Measurements from ENCODE around the gene CBY3.
"Not testable (repeated sequence)": the region's sequence is repeated elsewhere in the genome, so short reads cannot be mapped to it uniquely, and the experiment has no call there.

CBY3 gene

GRCh38 chr5:179689212-179689611, 8.4 kb upstream of the CBY3 start:
- H3K79me2 ChIP-seq (ENCODE audit: control insufficient read depth, insufficient read depth, low read length, poor library complexity); H2BK5ac ChIP-seq (ENCODE audit: low read depth, low read length, poor library complexity); H3K23ac ChIP-seq (ENCODE audit: low read length); H3K4me2 ChIP-seq (ENCODE audit: low read length); H3K27me3 ChIP-seq (ENCODE audit: insufficient read depth, low read length); H3K4ac ChIP-seq (ENCODE audit: low read depth, low read length); H3K27ac ChIP-seq (ENCODE audit: low read depth, low read length); H2BK12ac ChIP-seq (ENCODE audit: low read length); H3K4me3 ChIP-seq (ENCODE audit: low read depth, low read length); H3K79me1 ChIP-seq (ENCODE audit: low read length); H4K12ac ChIP-seq (ENCODE audit: low read depth, low read length); H3K9ac ChIP-seq (ENCODE audit: low read length); H3K14ac ChIP-seq (ENCODE audit: low read length); H3K9me3 ChIP-seq (ENCODE audit: insufficient read depth, low read depth, low read length); DNase-seq; H3K18ac ChIP-seq (ENCODE audit: low read length); H2AK5ac ChIP-seq (ENCODE audit: low read length); H4K8ac ChIP-seq (ENCODE audit: low read depth, low read length); H3K4me1 ChIP-seq (ENCODE audit: control insufficient read depth in 1 of 2, insufficient read depth in 2 of 2, low read length in 2 of 2); H3K36me3 ChIP-seq (ENCODE audit: control insufficient read depth in 1 of 2, insufficient read depth in 2 of 2, low read length in 2 of 2); H4K91ac ChIP-seq (ENCODE audit: low read depth, low read length); H2AFZ ChIP-seq (ENCODE audit: insufficient read depth, low read length, poor library complexity); H2BK120ac ChIP-seq (ENCODE audit: insufficient read depth, low read length, poor library complexity): not testable (repeated sequence)
- no CpG with 5 or more reads among the region's 9 CpGs for WGBS (ENCODE audit: extremely low coverage, insufficient coverage, insufficient read length)

GRCh38 chr5:179680014-179680779, 637 bp downstream of the CBY3 start:
- WGBS (ENCODE audit: extremely low coverage, insufficient coverage, insufficient read length), result no CpG with 5 or more reads among the region's 9 CpGs
- Histone ChIP-seq H3K27ac (ENCODE audit: low read depth, low read length) (no peak overlapping the region), H4K12ac (ENCODE audit: low read depth, low read length) (no peak overlapping the region), H3K79me2 (ENCODE audit: control insufficient read depth, insufficient read depth, low read length, poor library complexity) (peaks cover 8% of the 10 kb centered on the region), H2BK120ac (ENCODE audit: insufficient read depth, low read length, poor library complexity) (no peak overlapping the region), H3K79me1 (ENCODE audit: low read length) (peaks cover 7% of the 10 kb centered on the region), H2AK5ac (ENCODE audit: low read length) (no peak overlapping the region), H2BK5ac (ENCODE audit: low read depth, low read length, poor library complexity) (no peak overlapping the region), H3K27me3 (ENCODE audit: insufficient read depth, low read length) (no peaks in the 10 kb centered on the region), H3K4me1 (ENCODE audit: control insufficient read depth in 1 of 2, insufficient read depth in 2 of 2, low read length in 2 of 2) (peaks cover 6 to 14% of the 10 kb centered on the region in 2 experiments), H4K91ac (ENCODE audit: low read depth, low read length) (no peak overlapping the region), H3K23ac (ENCODE audit: low read length) (no peak overlapping the region), H3K14ac (ENCODE audit: low read length) (no peak overlapping the region), H4K8ac (ENCODE audit: low read depth, low read length) (no peak overlapping the region), H3K4ac (ENCODE audit: low read depth, low read length) (no peak overlapping the region), H3K4me2 (ENCODE audit: low read length) (no peak overlapping the region), H2BK12ac (ENCODE audit: low read length) (no peak overlapping the region), H3K36me3 (ENCODE audit: control insufficient read depth in 1 of 2, insufficient read depth in 2 of 2, low read length in 2 of 2) (no peaks in the 10 kb centered on the region), H3K9ac (ENCODE audit: low read length) (no peak overlapping the region), H3K18ac (ENCODE audit: low read length) (no peak overlapping the region), H2AFZ (ENCODE audit: insufficient read depth, low read length, poor library complexity) (no peak overlapping the region), H3K4me3 (ENCODE audit: low read depth, low read length) (no peak overlapping the region), H3K9me3 (ENCODE audit: insufficient read depth, low read depth, low read length) (no peaks in the 10 kb centered on the region)
- no peak for DNase-seq

GRCh38 chr5:179679014-179679674, 1.7 kb downstream of the CBY3 start:
- H2AFZ ChIP-seq (ENCODE audit: insufficient read depth, low read length, poor library complexity), result peak overlapping the region; percentile 74
- H3K18ac ChIP-seq (ENCODE audit: low read length), result peak overlapping the region; percentile 31
- H3K23ac ChIP-seq (ENCODE audit: low read length), result no peak overlapping the region
- H3K14ac ChIP-seq (ENCODE audit: low read length), result peak overlapping the region; percentile 18
- no peak overlapping the region for H3K4ac ChIP-seq (ENCODE audit: low read depth, low read length)
- peak overlapping the region; percentile 92 for H3K4me3 ChIP-seq (ENCODE audit: low read depth, low read length)
- peak overlapping the region; percentile 87 for H3K4me2 ChIP-seq (ENCODE audit: low read length)
- H4K12ac ChIP-seq (ENCODE audit: low read depth, low read length), result peak overlapping the region; percentile 59
- H3K36me3 ChIP-seq (ENCODE audit: control insufficient read depth in 1 of 2, insufficient read depth in 2 of 2, low read length in 2 of 2), result no peaks in the 10 kb centered on the region
- H3K9ac ChIP-seq (ENCODE audit: low read length), result peak overlapping the region; percentile 13
- no peaks in the 10 kb centered on the region for H3K9me3 ChIP-seq (ENCODE audit: insufficient read depth, low read depth, low read length)
- no peaks in the 10 kb centered on the region for H3K27me3 ChIP-seq (ENCODE audit: insufficient read depth, low read length)
- no peak overlapping the region for H3K27ac ChIP-seq (ENCODE audit: low read depth, low read length)
- H3K79me1 ChIP-seq (ENCODE audit: low read length), result peaks cover 7% of the 10 kb centered on the region
- H3K4me1 ChIP-seq (ENCODE audit: control insufficient read depth in 1 of 2, insufficient read depth in 2 of 2, low read length in 2 of 2), result peaks cover 6 to 14% of the 10 kb centered on the region in 2 experiments
- H2BK12ac ChIP-seq (ENCODE audit: low read length), result no peak overlapping the region
- peak; percentile 72 to 73 for DNase-seq
- no peak overlapping the region for H2BK5ac ChIP-seq (ENCODE audit: low read depth, low read length, poor library complexity)
- peak overlapping the region; percentile 32 for H4K91ac ChIP-seq (ENCODE audit: low read depth, low read length)
- WGBS (ENCODE audit: extremely low coverage, insufficient coverage, insufficient read length), result no CpG with 5 or more reads among the region's 41 CpGs
- H2BK120ac ChIP-seq (ENCODE audit: insufficient read depth, low read length, poor library complexity), result no peak overlapping the region
- H4K8ac ChIP-seq (ENCODE audit: low read depth, low read length), result peak overlapping the region; percentile 67
- no peak overlapping the region for H2AK5ac ChIP-seq (ENCODE audit: low read length)
- peaks cover 8% of the 10 kb centered on the region for H3K79me2 ChIP-seq (ENCODE audit: control insufficient read depth, insufficient read depth, low read length, poor library complexity)

- Histone ChIP-seq H3K9me3 (ENCODE audit: insufficient read depth, low read depth, low read length) (no peaks in the 10 kb centered on the region), H4K8ac (ENCODE audit: low read depth, low read length) (peak overlapping the region; percentile 97), H2BK5ac (ENCODE audit: low read depth, low read length, poor library complexity) (peak overlapping the region; percentile 59), H3K27me3 (ENCODE audit: insufficient read depth, low read length) (no peaks in the 10 kb centered on the region), H3K4me2 (ENCODE audit: low read length) (peak overlapping the region; percentile 87), H3K4ac (ENCODE audit: low read depth, low read length) (peak overlapping the region; percentile 67), H3K4me3 (ENCODE audit: low read depth, low read length) (peak overlapping the region; percentile 92), H3K4me1 (ENCODE audit: control insufficient read depth in 1 of 2, insufficient read depth in 2 of 2, low read length in 2 of 2) (peaks cover 6 to 14% of the 10 kb centered on the region in 2 experiments), H4K12ac (ENCODE audit: low read depth, low read length) (peak overlapping the region; percentile 93), H3K79me2 (ENCODE audit: control insufficient read depth, insufficient read depth, low read length, poor library complexity) (peaks cover 8% of the 10 kb centered on the region), H3K27ac (ENCODE audit: low read depth, low read length) (no peak overlapping the region), H2BK12ac (ENCODE audit: low read length) (no peak overlapping the region), H4K91ac (ENCODE audit: low read depth, low read length) (peak overlapping the region; percentile 73), H3K23ac (ENCODE audit: low read length) (no peak overlapping the region), H2AFZ (ENCODE audit: insufficient read depth, low read length, poor library complexity) (peak overlapping the region; percentile 82), H2BK120ac (ENCODE audit: insufficient read depth, low read length, poor library complexity) (peak overlapping the region; percentile 49), H2AK5ac (ENCODE audit: low read length) (peak overlapping the region; percentile 9), H3K9ac (ENCODE audit: low read length) (peak overlapping the region; percentile 94), H3K18ac (ENCODE audit: low read length) (peak overlapping the region; percentile 96), H3K79me1 (ENCODE audit: low read length) (peaks cover 7% of the 10 kb centered on the region), H3K36me3 (ENCODE audit: control insufficient read depth in 1 of 2, insufficient read depth in 2 of 2, low read length in 2 of 2) (no peaks in the 10 kb centered on the region), H3K14ac (ENCODE audit: low read length) (peak overlapping the region; percentile 97)
- DNase-seq, result peak; percentile 98 to 100
- no CpG with 5 or more reads among the region's 78 CpGs for WGBS (ENCODE audit: extremely low coverage, insufficient coverage, insufficient read length)
Observed at GRCh38 chr5:179678223-179679013, 2.4 kb downstream of the CBY3 start.

Data from trophoblast cell (in vitro differentiated cells and primary cell).